ENCODE measurements around the gene LYPD4.

GRCh38 chr19:41864374-41864773, 19.9 kb upstream of the LYPD4 start:
- no peak for TF ChIP-seq CTCF (IDR thresholded peaks at IDR 0.05; ENCODE audit: insufficient read depth, low read length, poor library complexity, severe bottlenecking)
- TF ChIP-seq EZH2phosphoT487 (conservative IDR thresholded peaks at IDR 0.05; ENCODE audit: low read length), result no peak

Data from SU-DHL-6 (cell line).